IMR-90 (cell line): ENCODE data around the gene PIEZO2. TPM values are rescaled to one million over a fixed set of nuclear protein-coding genes. Genes with fewer than 3 reads are reported as not detected.

ENCODE experiments used
- ATAC-seq: fragments of 200-7000 bp; cut with Tn5 transposase; 2 replicates; pipeline ENCODE4 v1.9.1; 2020; ENCODE audit warnings: low read depth, mild to moderate bottlenecking, moderate library complexity
- BruUV-seq: library from RNA; stranded (reverse); fragments of 400-500 nt; replicated peaks from 2 replicates; lab custom pipeline; 2021; lab: Mats Ljungman, UMichigan
- CTCF ChIA-PET: fragments of 300-600 bp; formaldehyde crosslinking; extraction: SDS; loops from one replicate; lab custom pipeline; 2021; ENCODE audit warnings: antibody characterized with exemption; lab: Yijun Ruan, JAX
- POLR2A ChIA-PET: fragments of 300-600 bp; sonication (Branson Sonifier 250); formaldehyde crosslinking; loops from one replicate; lab custom pipeline; 2022; ENCODE audit warnings: antibody characterized with exemption; ENCODE audit not compliant: unreplicated experiment; lab: Charles Lee
- DNase-seq: peaks from one replicate; pipeline ENCODE4 v3.0.0; 2013
- H2AFZ ChIP-seq: replicated peaks from 2 replicates; pipeline ENCODE3; 2013; ENCODE audit warnings: low read length, mild to moderate bottlenecking; ENCODE audit not compliant: poor library complexity
- H2AK5ac ChIP-seq: 2 replicates; pipeline ENCODE4 v1.6.1; 2013; ENCODE audit warnings: low read depth, low read length, inconsistent platforms
- H2AK9ac ChIP-seq: replicated peaks from 2 replicates; pipeline ENCODE3; 2013; ENCODE audit warnings: mild to moderate bottlenecking, low read depth, low read length, moderate library complexity; ENCODE audit not compliant: poor library complexity
- H2BK120ac ChIP-seq: 2 replicates; pipeline ENCODE4 v1.6.1; 2013; ENCODE audit warnings: low read depth, low read length, inconsistent platforms
- H2BK15ac ChIP-seq: 3 replicates; pipeline ENCODE4 v1.6.1; 2013; ENCODE audit warnings: low read depth, low read length, inconsistent platforms
- H2BK20ac ChIP-seq: 2 replicates; pipeline ENCODE4 v1.6.1; 2013; ENCODE audit warnings: low read depth, mild to moderate bottlenecking, inconsistent platforms, low read length, moderate library complexity
- H2BK5ac ChIP-seq: 2 replicates; pipeline ENCODE4 v1.6.1; 2013; ENCODE audit warnings: mild to moderate bottlenecking, low read depth, low read length, inconsistent platforms; ENCODE audit not compliant: poor library complexity, severe bottlenecking
- H3K14ac ChIP-seq: replicated peaks from 2 replicates; pipeline ENCODE4 v1.6.1; 2013; ENCODE audit warnings: low read depth, low read length, inconsistent platforms
- H3K18ac ChIP-seq: 2 replicates; pipeline ENCODE4 v1.6.1; 2013; ENCODE audit warnings: low read depth, low read length, control low read depth
- H3K23ac ChIP-seq: 2 replicates; pipeline ENCODE4 v1.6.1; 2013; ENCODE audit warnings: low read depth, low read length, inconsistent platforms
- H3K27ac ChIP-seq: 2 replicates; pipeline ENCODE4 v1.5.1; 2013; ENCODE audit warnings: mild to moderate bottlenecking, control low read depth, low read length; ENCODE audit not compliant: insufficient read depth
- H3K27me3 ChIP-seq: 2 replicates; pipeline ENCODE4 v1.6.1; 2013; ENCODE audit warnings: low read length; ENCODE audit not compliant: control insufficient read depth, insufficient read depth
- H3K36me3 ChIP-seq: 2 replicates; pipeline ENCODE4 v1.6.1; 2013; ENCODE audit warnings: low read length, mixed read lengths; ENCODE audit not compliant: control insufficient read depth, insufficient read depth
- H3K4ac ChIP-seq: 2 replicates; pipeline ENCODE4 v1.6.1; 2013; ENCODE audit warnings: low read depth, low read length, inconsistent platforms
- H3K4me1 ChIP-seq: 2 replicates; pipeline ENCODE4 v1.6.1; 2013; ENCODE audit warnings: low read length, mixed read lengths; ENCODE audit not compliant: control insufficient read depth, insufficient read depth
- H3K4me2 ChIP-seq: 2 replicates; pipeline ENCODE4 v1.6.1; 2013; ENCODE audit warnings: low read depth, mild to moderate bottlenecking, control low read depth, low read length, moderate library complexity
- H3K4me3 ChIP-seq: 2 replicates; pipeline ENCODE4 v1.5.1; 2013; ENCODE audit warnings: low read depth, mild to moderate bottlenecking, control low read depth, low read length, moderate library complexity; ENCODE audit not compliant: insufficient read depth
- H3K56ac ChIP-seq: 2 replicates; pipeline ENCODE4 v1.6.1; 2013; ENCODE audit warnings: low read length, inconsistent platforms; ENCODE audit not compliant: insufficient read depth; ENCODE audit errors: extremely low read depth
- H3K79me1 ChIP-seq, 2 experiments: 2 replicates each; pipeline ENCODE4 v1.6.1; 2013; ENCODE audit warnings: low read length in 2 of 2, inconsistent platforms in 1 of 2, low read depth in 1 of 2
- H3K9ac ChIP-seq: 2 replicates; pipeline ENCODE4 v1.6.1; 2013; ENCODE audit warnings: low read depth, low read length, control low read depth
- H3K9me1 ChIP-seq: 2 replicates; pipeline ENCODE4 v1.6.1; 2013; ENCODE audit warnings: low read length, inconsistent platforms; ENCODE audit not compliant: insufficient read depth
- H3K9me3 ChIP-seq: 2 replicates; pipeline ENCODE4 v1.6.1; 2013; ENCODE audit warnings: low read length; ENCODE audit not compliant: control insufficient read depth, insufficient read depth
- H4K20me1 ChIP-seq: 2 replicates; pipeline ENCODE4 v1.6.1; 2013; ENCODE audit warnings: low read length, inconsistent platforms; ENCODE audit not compliant: insufficient read depth
- H4K5ac ChIP-seq: 2 replicates; pipeline ENCODE4 v1.6.1; 2013; ENCODE audit warnings: mild to moderate bottlenecking, low read depth, low read length, control low read depth
- H4K8ac ChIP-seq, 2 experiments: 2 replicates each; pipeline ENCODE4 v1.6.1; 2013; ENCODE audit warnings: low read depth in 2 of 2, low read length in 2 of 2, control low read depth in 1 of 2, inconsistent platforms in 1 of 2
- H4K91ac ChIP-seq: 2 replicates; pipeline ENCODE4 v1.6.1; 2013; ENCODE audit warnings: low read depth, low read length, inconsistent platforms; ENCODE audit not compliant: insufficient read depth
- BHLHE40 ChIP-seq: fragments of 150-350 bp; IDR thresholded peaks from 2 replicates; pipeline ENCODE4 v1.6.1; 2016; ENCODE audit warnings: mild to moderate bottlenecking, low read depth, low read length
- CEBPB ChIP-seq: IDR thresholded peaks from 2 replicates; pipeline ENCODE4 v1.6.1; 2012; ENCODE audit warnings: low read depth, low read length, improper control_type of control experiment
- FOS ChIP-seq: fragments of 150-350 bp; IDR thresholded peaks from 2 replicates; pipeline ENCODE4 v1.6.1; 2016; ENCODE audit warnings: low read depth, low read length
- RAD21 ChIP-seq: IDR thresholded peaks from 2 replicates; pipeline ENCODE4 v1.6.1; 2012; ENCODE audit warnings: low read length, improper control_type of control experiment
- RCOR1 ChIP-seq: IDR thresholded peaks from 2 replicates; pipeline ENCODE4 v1.6.1; 2012; ENCODE audit warnings: mild to moderate bottlenecking, low read length, improper control_type of control experiment; ENCODE audit not compliant: insufficient replicate concordance
- SMC3 ChIP-seq: fragments of 150-350 bp; IDR thresholded peaks from 2 replicates; pipeline ENCODE4 v1.6.1; 2016; ENCODE audit warnings: low read depth, mild to moderate bottlenecking, antibody characterized with exemption, low read length, moderate library complexity
- WGBS, 2 experiments: methylation state at CpG; one replicate each; pipeline versions ENCODE4 v1.1.5 to v1.1.7; 2013; ENCODE audit warnings: missing lambda C conversion rate in 2 of 2; ENCODE audit not compliant: insufficient read length in 1 of 2; ENCODE audit errors: extremely low coverage in 2 of 2; 5-methylcytosine and 5-hydroxymethylcytosine counted together
- dilution Hi-C: fragments of 300-500 bp; cut with HindIII; formaldehyde crosslinking; loops from one replicate; pipeline ENCODE4 v1.14.3; 2018; ENCODE audit warnings: low sequenced_read_pairs; ENCODE audit not compliant: unreplicated experiment
- in situ Hi-C: fragments of 300-500 bp; cut with MboI; formaldehyde crosslinking; loops from 3 replicates; pipeline ENCODE4 v1.14.3; 2019; ENCODE audit warnings: low sequenced_read_pairs, inconsistent platforms, mixed read lengths
- intact Hi-C: fragments of 100-400 bp; cut with micrococcal nuclease; formaldehyde crosslinking; loops from 2 replicates; pipeline ENCODE4 v1.10.0; 2022
- polyA plus RNA-seq, 3 experiments: library from polyadenylated mRNA; depleted of rRNA; stranded (reverse); fragments of >200 nt; gene quantifications; 2 replicates each; pipeline ENCODE4 v1.2.3, GENCODE V29; 2012; ENCODE audit warnings: low replicate concordance in 1 of 3
- total RNA-seq: library from RNA; depleted of rRNA; stranded (reverse); fragments of >200 nt; gene quantifications from 2 replicates; pipeline ENCODE4 v1.2.3, GENCODE V29; 2012
- TF ChIP-seq, protein P1 (sequence below): fragments of 150-350 bp; IDR thresholded peaks from 2 replicates; pipeline ENCODE4 v1.6.1; 2017; ENCODE audit warnings: mild to moderate bottlenecking, antibody characterized with exemption, low read length, low read depth

PIEZO2 gene
- total and polyA plus RNA-seq, 2 of the 4 experiments (the other 2 are of a cell fraction): 2.4 to 4.1 TPM

DNA sequence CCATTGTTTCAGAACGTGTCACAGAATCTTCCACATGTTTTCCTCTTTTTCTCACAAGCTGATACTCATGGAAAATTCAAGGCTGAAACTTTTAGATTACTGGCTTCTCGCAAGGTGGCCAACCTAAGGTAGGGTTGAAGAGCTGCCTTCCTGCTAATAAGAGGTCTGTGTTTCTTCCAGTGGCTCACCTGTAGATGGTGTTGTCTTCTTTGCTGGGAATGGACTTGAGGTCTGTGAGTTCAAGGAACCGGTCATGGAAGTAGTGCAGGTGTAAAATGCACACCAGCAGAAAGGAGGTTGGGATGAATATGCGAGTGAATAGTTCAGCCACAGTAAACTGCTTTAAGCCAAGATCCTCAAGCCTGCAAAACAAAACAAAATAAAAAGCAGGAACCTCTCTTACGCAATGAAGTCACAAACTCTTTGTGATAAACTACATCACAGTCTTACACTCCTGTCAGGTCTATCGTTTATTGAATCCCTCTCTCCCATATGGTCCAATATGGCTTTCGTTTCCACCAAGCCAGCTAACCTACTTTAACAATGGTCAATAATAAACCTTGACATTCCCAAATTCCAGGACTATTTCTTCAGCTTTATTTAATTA lies 364.7 kb downstream of the PIEZO2 start:
- Histone ChIP-seq H3K56ac (no peak overlapping the region), H3K18ac (no peak overlapping the region), H2AK9ac (no peak overlapping the region), H2BK5ac (no peak overlapping the region), H3K4ac (no peak overlapping the region), H4K91ac (no peak overlapping the region), H2AK5ac (no peak overlapping the region), H3K9ac (no peak overlapping the region), H3K14ac (no peak overlapping the region), H4K20me1 (no peaks in the 10 kb centered on the region; the same call in 1 of the 2 replicates), H3K9me1 (peaks cover 3% of the 10 kb centered on the region; the same call in 1 of the 2 replicates), H3K27me3 (no peaks in the 10 kb centered on the region), H2BK15ac (no peak overlapping the region), H2BK20ac (no peak overlapping the region), H2BK120ac (no peak overlapping the region), H3K4me1 (no peaks in the 10 kb centered on the region), H3K79me1 (no peaks in the 10 kb centered on the region), H4K5ac (no peak overlapping the region), H4K8ac (no peak overlapping the region), H3K23ac (no peak overlapping the region), H3K36me3 (peaks cover 4% of the 10 kb centered on the region; the same call in 1 of the 2 replicates), H2AFZ (no peak overlapping the region), H3K4me2 (no peak overlapping the region), H3K4me3 (no peak overlapping the region), H3K9me3 (no peaks in the 10 kb centered on the region), H3K27ac (no peak overlapping the region)
- ATAC-seq (no peak), DNase-seq (no peak)
- intact Hi-C loops (loop anchor here (5.0 to 10.0 kb wide), 4 partner anchors 68 to 770 kb away; no protein-coding TSS in a partner anchor), in situ Hi-C loops (no loop called here), dilution Hi-C loops (no loop called here)
- CTCF ChIA-PET: no interaction called here
- no TSS peak for BruUV-seq
- WGBS, 2 experiments: 77% methylated on average over 4 of the region's 7 CpGs; no CpG with 5 or more reads in 1 of the 2 experiments
- TF ChIP-seq RCOR1 (no peak), SMC3 (no peak), CEBPB (peak; percentile 59), RAD21 (no peak), BHLHE40 (no peak), FOS (no peak)
- TF ChIP-seq, protein P1, sequence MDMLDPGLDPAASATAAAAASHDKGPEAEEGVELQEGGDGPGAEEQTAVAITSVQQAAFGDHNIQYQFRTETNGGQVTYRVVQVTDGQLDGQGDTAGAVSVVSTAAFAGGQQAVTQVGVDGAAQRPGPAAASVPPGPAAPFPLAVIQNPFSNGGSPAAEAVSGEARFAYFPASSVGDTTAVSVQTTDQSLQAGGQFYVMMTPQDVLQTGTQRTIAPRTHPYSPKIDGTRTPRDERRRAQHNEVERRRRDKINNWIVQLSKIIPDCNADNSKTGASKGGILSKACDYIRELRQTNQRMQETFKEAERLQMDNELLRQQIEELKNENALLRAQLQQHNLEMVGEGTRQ: no peak
- POLR2A ChIA-PET: no interaction called here
